COLO668 (cell line): ENCODE data around the gene CRYBG3.
"Not testable (repeated sequence)": the region's sequence is repeated elsewhere in the genome, so short reads cannot be mapped to it uniquely, and the experiment has no call there.

Experiments
- DNase-seq: peaks from one replicate; lab custom pipeline; 2025; ENCODE audit not compliant: unreplicated experiment; lab: John Stamatoyannopoulos, UW

The CRYBG3 gene

DNA sequence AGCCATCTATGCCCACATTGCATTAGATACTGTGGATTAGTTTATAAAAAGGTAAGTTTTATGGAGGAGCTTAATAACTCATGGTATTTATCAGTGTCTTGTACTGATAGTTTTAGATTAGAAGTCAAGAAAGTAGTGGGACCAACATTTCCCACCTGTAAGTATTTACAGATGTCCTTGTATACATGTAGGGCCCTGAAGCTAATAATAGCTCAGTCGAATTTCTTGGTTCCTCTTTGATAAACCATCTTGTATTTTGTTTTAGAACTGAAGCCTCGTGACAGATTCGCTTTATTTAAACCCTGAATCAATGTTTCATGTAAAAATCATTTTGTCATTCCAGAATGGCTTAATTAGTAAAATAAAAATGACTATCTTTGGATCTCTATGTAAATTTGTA, 73.4 kb downstream of the CRYBG3 start:
- no peak for DNase-seq

DNA sequence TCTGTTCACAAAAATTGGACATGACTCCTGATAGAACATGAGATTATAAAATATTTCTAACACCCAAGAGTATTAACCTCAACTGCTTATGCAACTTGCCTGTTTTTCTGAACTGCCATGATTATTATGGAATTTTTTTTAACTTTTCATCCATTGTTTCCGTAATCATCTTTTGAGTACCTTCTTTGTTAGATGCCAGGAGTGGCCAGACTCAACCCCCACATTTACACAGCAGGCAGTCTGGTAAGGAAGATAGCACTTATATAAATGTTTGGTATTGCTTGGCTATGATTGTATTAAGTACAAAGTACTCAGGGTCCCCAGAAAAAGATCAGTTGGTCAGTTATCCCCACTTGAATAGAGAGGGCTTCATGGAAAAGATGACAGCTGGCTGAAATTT, 74.3 kb downstream of the CRYBG3 start:
- no peak for DNase-seq

DNA sequence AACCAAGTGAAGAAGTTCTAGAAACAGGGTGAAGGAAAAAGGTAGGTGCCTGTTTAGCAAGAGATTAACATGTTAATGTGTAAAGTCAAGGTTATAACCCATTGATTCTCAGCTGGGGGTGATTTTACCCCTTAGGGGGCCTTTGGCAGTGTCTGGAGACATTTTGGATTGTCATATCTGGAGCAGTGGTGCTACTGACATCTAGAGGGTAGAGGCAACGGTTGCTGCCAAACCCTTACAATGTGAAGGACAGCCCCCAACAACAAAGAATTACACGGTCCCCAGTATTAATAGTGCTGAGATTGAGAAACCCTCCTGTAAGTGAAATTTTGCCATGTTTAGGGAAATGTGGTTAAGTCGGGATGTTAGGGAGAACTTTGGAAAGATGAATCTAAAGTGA, 74.7 kb downstream of the CRYBG3 start:
- DNase-seq, result no peak

DNA sequence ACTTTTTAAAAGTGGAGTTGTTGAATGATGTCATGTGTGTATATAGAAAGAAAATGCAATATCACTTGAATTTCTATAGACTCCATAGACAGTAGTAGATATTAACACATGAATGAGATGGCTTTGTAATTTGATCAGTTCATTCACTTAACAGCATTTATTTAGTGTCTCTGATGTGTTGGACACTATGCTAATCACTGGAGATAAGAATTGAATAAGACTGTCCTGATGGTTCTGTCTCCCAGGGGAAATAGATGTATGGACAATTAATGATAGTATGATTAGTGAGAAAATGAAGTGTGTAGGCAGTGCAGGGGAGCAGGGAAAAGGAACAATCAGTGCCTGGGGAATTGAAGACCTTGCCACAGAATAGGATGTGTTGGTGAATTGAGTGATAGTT, 77.5 kb downstream of the CRYBG3 start:
- no peak for DNase-seq

DNA sequence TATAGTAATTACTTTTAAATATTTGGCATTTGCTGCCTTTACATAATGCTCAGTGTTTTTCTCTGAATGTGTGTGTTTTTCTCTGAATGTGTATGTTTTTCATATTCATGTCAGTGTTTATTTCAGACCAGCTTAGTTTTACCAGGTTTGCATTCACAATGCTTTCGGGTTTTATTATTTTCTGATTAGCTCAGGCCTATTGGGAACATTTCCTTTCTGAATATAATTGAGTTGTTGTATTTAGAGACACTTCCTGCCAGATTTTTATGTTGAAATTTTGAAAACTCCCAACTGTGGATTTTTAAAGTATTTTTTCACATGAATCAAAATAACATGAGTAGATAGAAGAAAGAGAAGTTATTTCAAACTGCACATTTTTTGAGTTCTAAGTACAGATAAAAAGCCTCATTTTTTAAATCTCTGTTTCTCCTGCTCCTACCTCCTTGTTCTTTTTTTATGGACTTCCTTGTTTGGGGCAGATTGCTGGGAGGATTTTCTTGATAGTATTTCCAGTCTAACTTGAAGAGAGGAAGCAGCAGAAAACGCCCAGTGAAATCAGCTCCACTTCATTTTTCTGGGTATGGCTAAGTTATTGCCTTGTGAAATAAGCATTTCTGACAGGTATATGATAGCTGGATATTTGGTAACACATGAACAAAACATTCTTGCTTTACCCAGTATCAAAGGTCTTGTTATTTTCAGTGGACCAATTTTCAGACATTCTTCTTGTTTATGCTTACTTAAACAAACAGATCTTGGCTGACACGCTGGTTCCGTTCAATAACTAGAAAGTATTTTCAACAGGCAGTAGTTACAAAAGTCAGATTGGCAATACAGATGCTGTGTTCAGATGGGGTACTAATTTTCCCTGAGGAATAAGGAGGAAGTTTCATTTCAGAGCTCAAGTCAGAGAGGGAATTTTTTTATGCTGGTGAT, 79.8 kb downstream of the CRYBG3 start:
- no peak for DNase-seq

DNA sequence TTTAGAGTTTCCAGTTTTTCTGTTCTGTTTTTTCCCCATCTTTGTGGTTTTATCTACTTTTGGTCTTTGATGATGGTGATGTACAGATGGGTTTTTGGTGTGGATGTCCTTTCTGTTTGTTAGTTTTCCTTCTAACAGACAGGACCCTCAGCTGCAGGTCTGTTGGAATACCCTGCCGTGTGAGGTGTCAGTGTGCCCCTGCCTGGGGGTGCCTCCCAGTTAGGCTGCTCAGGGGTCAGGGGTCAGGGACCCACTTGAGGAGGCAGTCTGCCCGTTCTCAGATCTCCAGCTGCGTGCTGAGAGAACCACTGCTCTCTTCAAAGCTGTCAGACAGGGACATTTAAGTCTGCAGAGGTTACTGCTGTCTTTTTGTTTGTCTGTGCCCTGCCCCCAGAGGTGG, 88.0 kb downstream of the CRYBG3 start:
- DNase-seq, result not testable (repeated sequence)

DNA sequence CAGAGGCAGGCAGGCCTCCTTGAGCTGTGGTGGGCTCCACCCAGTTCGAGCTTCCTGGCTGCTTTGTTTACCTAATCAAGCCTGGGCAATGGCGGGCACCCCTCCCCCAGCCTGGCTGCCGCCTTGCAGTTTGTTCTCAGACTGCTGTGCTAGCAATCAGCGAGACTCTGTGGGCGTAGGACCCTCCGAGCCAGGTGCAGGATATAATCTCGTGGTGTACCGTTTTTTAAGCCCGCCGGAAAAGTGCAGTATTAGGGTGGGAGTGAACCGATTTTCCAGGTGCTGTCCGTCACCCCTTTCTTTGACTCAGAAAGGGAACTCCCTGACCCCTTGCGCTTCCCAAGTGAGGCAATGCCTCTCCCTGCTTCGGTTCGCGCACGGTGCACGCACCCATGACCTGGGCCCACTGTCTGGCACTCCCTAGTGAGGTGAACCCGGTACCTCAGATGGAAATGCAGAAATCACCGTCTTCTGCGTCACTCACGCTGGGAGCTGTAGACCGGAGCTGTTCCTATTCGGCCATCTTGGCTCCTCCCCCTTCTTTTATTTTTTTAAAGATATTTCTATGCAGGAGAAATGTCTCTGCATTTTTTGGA, 88.5 kb downstream of the CRYBG3 start:
- not testable (repeated sequence) for DNase-seq

DNA sequence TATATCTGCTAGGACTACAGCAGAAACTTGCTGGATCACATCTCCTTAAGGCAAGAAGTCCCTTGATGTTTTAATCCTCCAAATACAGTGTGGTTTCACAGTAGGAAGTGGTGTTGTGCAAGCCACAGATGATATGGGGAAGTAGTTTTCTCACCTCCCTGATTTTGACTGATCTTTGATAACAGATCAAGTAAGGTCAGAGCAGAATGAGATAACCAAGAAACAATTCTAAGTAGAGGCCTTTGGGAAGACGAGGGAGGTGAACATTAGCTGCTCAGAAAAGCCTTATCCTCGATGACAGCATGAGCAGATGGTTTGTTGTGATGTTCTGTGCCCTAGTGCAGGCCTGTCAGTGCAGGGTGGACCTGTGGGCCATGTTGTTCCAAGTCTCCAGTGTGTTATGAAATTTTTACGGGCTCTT, 89.1 kb downstream of the CRYBG3 start:
- DNase-seq, result no peak

DNA sequence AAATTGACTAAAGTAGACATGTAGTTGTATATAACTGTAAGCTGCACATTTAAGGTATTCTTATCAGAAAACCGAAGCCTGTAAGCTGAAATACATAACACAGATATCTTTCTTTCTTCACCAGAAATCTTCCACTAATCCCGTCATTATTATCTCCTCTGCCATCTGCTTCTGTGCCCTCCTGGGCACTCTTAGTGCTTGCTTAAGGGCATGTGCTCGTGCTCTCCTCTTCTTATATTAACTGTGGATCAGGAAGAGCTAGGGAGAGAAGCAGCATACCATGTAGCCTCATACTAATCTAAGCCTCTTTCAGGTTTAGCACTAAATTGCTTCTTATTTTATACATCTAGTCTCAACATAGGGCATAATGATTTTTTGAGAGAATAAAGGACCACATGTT, 89.6 kb downstream of the CRYBG3 start:
- DNase-seq, result no peak

DNA sequence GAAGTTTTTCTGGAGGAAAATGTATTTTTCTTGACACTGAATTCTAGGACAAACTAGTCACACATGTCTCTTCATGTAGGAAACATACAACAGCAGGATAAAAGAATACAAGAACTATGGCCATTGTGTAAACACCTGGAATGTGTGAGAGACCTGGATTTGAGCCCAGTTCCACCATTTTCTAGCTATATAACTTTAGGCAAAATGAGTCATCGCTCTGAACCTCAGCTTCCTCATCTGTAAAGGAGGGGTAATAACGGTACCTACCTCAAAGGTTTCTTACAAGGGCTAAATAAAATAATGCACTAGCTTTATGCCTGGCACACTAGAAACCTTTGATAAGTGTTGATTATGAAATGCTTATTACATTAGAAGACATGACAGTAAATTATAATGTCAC, 92.6 kb downstream of the CRYBG3 start:
- no peak for DNase-seq

DNA sequence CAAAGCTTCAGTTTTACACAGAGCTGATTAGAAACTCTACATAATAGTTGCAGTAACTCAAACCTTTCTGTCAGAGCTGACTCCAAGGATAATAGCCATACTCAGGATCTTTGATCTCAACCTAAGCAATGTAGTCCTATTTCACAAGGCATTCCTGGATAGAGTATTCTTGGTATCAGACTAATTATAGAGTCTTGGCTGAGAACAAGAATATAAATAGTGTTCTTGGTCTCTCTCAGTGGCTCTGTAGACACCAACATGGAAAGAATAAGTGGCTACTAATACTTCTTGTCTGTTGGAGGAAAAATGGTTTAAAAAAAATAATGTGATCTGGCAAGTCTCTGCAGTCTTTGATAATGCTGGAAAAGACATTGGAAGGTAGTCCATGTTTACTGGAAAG, 94.8 kb downstream of the CRYBG3 start:
- DNase-seq, result no peak

DNA sequence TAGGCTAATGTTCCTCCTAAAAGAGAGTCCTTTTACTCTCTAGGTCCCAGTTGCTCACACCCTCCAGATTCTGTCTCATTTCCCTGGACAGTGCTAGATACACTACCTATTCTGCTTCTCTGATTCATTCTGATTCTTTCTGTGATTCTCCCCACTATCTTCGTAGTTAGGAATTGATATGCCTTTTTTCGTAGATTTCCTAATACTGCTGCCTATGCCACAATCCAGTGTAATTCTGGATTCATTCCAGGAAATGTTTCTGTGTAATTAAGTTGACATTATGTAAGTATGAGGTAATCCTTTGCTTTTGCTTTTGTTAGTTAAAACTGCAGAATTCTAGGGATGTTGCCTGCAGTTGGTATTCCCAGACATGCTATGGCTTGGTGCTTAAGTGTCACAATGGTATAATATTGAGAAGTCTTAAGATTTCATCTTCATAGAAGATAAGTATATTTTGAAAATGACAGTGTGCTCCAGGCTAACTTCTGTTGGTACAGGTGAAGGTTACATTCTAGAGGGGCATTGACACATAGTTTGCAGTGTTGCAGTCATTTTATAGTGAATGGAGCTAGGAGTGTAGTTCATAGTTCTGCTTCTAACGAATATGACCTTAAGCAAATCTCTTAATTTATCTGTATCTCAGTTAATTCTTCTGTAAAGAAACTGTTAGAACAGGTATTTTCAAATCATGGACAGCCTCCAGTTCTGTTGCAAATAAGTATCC, 96.2 kb downstream of the CRYBG3 start:
- no peak for DNase-seq

DNA sequence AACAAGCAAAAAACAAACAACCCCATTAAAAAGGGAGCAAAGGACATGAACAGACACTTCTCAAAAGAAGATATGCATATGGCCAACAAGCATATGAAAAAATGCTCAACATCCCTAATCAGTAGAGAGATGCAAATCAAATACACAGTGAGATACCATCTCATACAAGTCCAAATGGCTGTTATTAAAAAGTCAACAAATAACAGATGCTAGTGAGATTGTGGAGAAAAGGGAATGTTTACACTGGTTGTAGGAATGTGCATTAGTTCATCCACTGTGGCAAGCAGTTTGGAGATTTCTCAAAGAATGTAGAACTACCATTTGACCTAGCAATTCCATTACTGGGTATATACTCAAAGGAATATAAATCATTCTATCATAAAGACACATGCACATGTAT, 105.9 kb downstream of the CRYBG3 start:
- no peak for DNase-seq

DNA sequence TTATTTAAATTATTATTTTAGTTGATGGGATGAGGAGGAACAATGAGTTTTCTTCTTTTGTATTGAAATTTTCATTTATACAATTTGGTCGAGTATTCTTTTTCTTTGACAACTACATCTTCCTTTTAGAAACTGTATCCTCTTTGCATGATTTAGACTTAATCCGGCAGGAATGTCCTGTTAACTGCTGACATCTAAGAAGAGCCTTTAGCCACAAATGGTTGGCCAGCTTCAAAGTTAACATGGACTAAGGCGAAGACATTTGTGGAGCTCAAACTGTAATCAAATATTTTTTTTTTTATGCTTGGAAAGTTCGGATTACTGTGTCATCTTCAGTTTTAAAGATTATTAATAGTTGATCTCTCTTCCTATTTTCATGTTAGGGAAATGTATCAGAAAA, 107.2 kb downstream of the CRYBG3 start:
- DNase-seq, result no peak

DNA sequence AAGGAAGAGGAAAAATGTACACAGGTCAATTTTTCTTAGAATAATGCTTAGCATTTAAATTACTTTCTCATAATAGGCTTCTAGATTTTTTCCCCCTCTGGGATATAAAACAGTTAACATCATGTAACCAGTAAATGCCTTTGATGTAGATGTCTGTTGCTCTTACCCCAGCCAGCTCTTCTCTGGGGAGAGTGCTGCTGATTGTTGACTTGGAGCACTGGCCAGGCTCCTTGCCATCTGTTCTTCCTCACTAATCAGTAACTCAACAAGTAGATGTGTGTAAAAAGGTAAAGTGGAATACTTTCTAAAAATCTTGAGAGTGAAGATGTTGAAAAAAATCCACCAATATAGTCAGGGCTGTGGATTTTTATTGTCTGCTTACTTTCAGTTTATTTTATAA, 108.2 kb downstream of the CRYBG3 start:
- DNase-seq, result no peak

DNA sequence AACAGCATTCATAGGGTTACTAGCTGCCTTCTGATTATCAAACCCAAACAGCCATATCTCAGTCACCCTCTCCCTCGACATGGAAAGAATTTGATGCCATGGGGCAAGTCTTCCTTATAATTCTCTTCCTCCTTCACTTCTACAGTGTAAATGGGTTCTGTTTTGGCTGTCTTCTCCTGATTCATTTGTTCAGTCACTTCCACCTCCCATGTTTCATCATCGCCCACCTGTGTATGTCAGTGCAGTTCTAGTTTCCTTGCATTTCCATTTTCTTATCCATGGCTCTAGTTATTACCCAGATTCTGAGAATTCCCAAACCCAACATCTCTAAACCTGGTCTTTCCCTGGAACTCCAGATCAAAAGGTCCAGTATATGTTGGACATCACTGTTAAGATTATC, 109.4 kb downstream of the CRYBG3 start:
- DNase-seq, result no peak

DNA sequence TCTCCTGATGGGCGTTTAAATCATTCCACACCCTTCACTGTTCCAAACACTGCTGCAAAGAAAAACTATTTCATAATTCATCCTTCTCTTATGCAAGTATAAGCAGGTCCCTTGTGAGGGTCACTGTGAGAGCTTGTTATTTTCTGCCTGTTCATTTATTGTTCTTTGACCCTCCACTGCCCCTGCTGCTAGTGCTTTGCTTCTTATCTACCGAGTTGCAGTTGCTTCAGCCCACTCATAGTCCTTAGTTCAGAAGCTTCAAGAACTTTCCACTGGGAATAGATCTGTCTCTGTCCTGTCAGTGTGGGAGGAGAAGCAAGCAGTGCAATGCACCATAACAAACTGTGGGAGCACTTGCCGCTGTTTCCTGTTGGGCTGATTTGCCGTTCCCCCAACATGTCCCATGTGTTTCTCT, 110.6 kb downstream of the CRYBG3 start:
- DNase-seq, result no peak

DNA sequence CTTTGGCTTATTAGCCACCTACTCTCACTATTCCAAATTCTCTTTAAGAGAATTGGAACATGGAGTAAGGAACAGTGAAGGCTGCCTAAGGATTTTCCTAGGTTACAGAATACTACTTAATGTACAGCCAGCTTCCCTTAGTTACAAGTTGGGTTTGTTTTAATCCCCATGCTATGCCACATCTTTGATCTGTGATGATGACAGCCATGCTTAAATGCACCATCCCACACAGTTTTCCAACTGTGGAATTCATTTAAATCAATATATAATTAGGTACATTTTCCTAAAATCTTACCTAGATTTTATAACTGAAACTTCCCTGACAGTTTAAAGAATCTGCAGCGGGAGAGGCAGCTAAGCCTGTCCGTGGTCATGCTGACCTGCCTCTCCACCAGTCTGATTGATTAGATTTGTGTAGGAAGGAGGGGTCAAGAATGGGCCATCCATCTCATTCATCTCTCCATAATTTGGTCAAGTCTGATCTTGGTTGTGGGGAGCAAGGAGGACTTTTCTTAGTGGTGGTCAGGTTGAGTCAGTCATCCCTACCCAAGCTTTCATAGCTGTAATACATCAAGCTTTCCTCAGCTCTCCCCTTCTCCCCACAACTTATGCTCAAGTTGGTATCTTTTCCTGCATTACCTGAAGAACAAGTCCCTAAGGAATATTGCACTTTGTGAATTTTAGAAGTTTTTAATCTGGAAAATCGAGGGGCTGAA, 113.3 kb downstream of the CRYBG3 start:
- DNase-seq, result no peak

DNA sequence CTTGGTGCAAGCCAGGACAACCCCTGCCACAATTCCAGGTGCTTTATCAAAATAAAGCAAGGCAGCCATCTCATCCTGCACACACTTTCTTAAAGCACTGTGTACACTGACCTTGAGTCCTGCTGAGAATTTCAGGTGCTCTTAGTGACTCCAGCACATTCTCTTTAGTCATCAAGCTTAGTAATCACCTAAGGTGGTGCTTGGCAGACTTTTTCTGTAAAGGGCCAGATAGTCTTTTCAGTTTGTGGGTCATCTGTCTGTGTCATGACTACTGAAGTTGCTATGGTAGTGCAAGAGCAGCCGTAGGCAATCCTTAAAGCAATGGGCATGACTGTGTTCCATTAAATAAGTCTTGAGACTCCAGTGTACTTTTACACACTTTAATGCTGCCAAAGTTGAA, 114.0 kb downstream of the CRYBG3 start:
- no peak for DNase-seq

DNA sequence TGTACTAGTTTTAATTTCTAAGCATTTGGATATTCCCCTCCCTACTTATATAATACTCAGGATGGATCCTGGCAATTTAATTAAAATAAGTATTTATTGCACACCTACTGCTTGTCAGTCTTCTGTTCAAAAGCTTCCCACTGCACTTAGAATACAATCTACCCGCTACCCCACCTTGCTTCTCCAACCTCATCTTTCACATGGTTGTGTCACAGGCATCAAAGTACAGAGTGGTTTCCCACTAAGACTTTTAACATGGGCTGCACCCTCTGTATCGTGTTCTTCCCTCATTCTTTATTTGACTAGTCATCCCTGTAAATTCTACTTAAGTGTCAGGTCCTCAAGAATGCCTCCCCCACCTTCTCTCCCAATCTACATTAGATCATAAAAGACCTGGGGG, 115.4 kb downstream of the CRYBG3 start:
- DNase-seq, result no peak

DNA sequence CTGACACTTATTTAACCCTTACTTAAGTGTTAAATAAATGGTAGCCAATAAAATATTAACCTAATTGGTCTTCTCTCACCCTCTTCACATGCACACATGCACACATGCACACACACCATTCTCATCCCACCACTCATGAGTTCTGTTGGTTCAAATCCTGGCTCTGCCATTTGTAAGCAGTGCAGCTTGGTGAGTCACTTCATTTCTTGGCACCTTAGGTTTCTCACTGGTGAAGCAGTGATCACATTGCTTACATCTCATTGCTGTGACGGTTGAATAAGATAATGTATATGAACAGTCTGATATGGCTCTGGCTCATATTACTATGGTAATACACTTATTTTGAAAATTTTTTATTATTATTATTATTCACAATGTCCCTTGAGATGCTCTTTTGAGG, 116.6 kb downstream of the CRYBG3 start:
- DNase-seq, result no peak
